Keratinocyte (primary cell): ENCODE results near the gene SLC23A2. TPM values are rescaled to one million over a fixed set of nuclear protein-coding genes. Genes with fewer than 3 reads are reported as not detected.

Experiments used
- DNase-seq: peaks from one replicate; pipeline ENCODE4 v3.0.0-alpha.2; 2011; ENCODE audit warnings: low read depth, missing footprints, low spot score
- FAIRE-seq: peaks from 2 replicates; lab custom pipeline; 2011; peaks lifted over from hg19 to GRCh38; lab: Jason Lieb, UNC
- H2AFZ ChIP-seq: 2 replicates; pipeline ENCODE4 v1.6.0; 2012; ENCODE audit warnings: low read length, control low read depth, inconsistent platforms; ENCODE audit not compliant: control insufficient read depth
- H3K27ac ChIP-seq: 2 replicates; pipeline ENCODE4 v1.5.1; 2011; ENCODE audit warnings: low read length; ENCODE audit not compliant: control insufficient read depth, insufficient read depth
- H3K27me3 ChIP-seq: 3 replicates; pipeline ENCODE4 v1.6.0; 2011; ENCODE audit warnings: low read length; ENCODE audit not compliant: control insufficient read depth, insufficient read depth; ENCODE audit errors: extremely low read depth
- H3K36me3 ChIP-seq, 2 experiments: 2 replicates in 1 of 2; 3 replicates in 1 of 2; pipeline ENCODE4 v1.5.1; 2011; ENCODE audit warnings: low read length in 2 of 2, mild to moderate bottlenecking in 1 of 2; ENCODE audit not compliant: control insufficient read depth in 2 of 2, insufficient read depth in 2 of 2; ENCODE audit errors: extremely low read depth in 1 of 2
- H3K4me1 ChIP-seq: 3 replicates; pipeline ENCODE4 v1.5.1; 2011; ENCODE audit warnings: low read length; ENCODE audit not compliant: control insufficient read depth, insufficient read depth; ENCODE audit errors: extremely low read depth
- H3K4me2 ChIP-seq: 3 replicates; pipeline ENCODE4 v1.6.0; 2011; ENCODE audit warnings: low read depth, low read length; ENCODE audit not compliant: control insufficient read depth, insufficient read depth; ENCODE audit errors: extremely low read depth
- H3K4me3 ChIP-seq, 3 experiments: fragments of 200-600 bp in 1 of 3; sonication (generic) in 1 of 3; 2 replicates in 2 of 3; 3 replicates in 1 of 3; pipeline ENCODE4 v1.5.1; 2011 to 2016; ENCODE audit warnings: low read length in 3 of 3, mild to moderate bottlenecking in 3 of 3, control low read depth in 2 of 3, inconsistent platforms in 1 of 3, low read depth in 1 of 3, mixed read lengths in 1 of 3, mixed run types in 1 of 3, moderate library complexity in 1 of 3; ENCODE audit not compliant: control insufficient read depth in 2 of 3, insufficient read depth in 2 of 3; ENCODE audit errors: extremely low read depth in 1 of 3
- H3K79me2 ChIP-seq: 2 replicates; pipeline ENCODE4 v1.6.0; 2012; ENCODE audit warnings: low read length; ENCODE audit not compliant: control insufficient read depth, insufficient read depth
- H3K9ac ChIP-seq: 3 replicates; pipeline ENCODE4 v1.6.0; 2011; ENCODE audit warnings: low read length; ENCODE audit not compliant: control insufficient read depth, insufficient read depth; ENCODE audit errors: extremely low read depth
- H3K9me1 ChIP-seq: 3 replicates; pipeline ENCODE4 v1.6.0; 2011; ENCODE audit warnings: low read length; ENCODE audit not compliant: control insufficient read depth, insufficient read depth; ENCODE audit errors: extremely low read depth
- H3K9me3 ChIP-seq: 2 replicates; pipeline ENCODE4 v1.5.1; 2012; ENCODE audit warnings: low read depth, low read length; ENCODE audit not compliant: control insufficient read depth
- H4K20me1 ChIP-seq: 3 replicates; pipeline ENCODE4 v1.6.0; 2011; ENCODE audit warnings: low read length; ENCODE audit not compliant: control insufficient read depth, insufficient read depth; ENCODE audit errors: extremely low read depth
- EZH2 ChIP-seq: IDR thresholded peaks from one replicate; pipeline ENCODE4 v1.6.1; 2012; ENCODE audit warnings: inconsistent platforms, mild to moderate bottlenecking, low read length, moderate library complexity
- dilution Hi-C: fragments of 300-500 bp; cut with MboI; formaldehyde crosslinking; loops from one replicate; pipeline ENCODE4 v1.7.0; 2020; ENCODE audit warnings: low sequenced_read_pairs; ENCODE audit not compliant: extremely low pct_ligation_motif_present
- polyA plus RNA-seq, 5 experiments: library from polyadenylated mRNA; depleted of rRNA in 3 of 5; stranded (reverse) in 3 of 5; stranded (forward) in 1 of 5; unstranded in 1 of 5; fragments of >200 nt; gene quantifications; 1 replicate in 1 of 5; 2 replicates in 3 of 5; 3 replicates in 1 of 5; pipeline versions ENCODE4 v1.2.1 to v1.2.3, GENCODE V29; 2011 to 2012; ENCODE audit warnings: missing spikeins in 2 of 5, low read depth in 1 of 5, low replicate concordance in 1 of 5
- TF ChIP-seq, protein P1 (sequence below), 3 experiments: IDR thresholded peaks in 1 of 3; conservative IDR thresholded peaks in 1 of 3; optimal IDR thresholded peaks in 1 of 3; 2 replicates in 2 of 3; 3 replicates in 1 of 3; pipeline versions ENCODE3 to v1.5.1; 2011; ENCODE audit warnings: low read length in 3 of 3, mild to moderate bottlenecking in 3 of 3, moderate library complexity in 2 of 3, control low read depth in 1 of 3, inconsistent platforms in 1 of 3; ENCODE audit not compliant: insufficient read depth in 2 of 3; ENCODE audit errors: extremely low read depth in 1 of 3

SLC23A2 gene
- polyA plus RNA-seq, 1 donor (not counting 4 experiments of a cell fraction or from before 2014, with no cell fraction given), result 13.4 TPM

DNA sequence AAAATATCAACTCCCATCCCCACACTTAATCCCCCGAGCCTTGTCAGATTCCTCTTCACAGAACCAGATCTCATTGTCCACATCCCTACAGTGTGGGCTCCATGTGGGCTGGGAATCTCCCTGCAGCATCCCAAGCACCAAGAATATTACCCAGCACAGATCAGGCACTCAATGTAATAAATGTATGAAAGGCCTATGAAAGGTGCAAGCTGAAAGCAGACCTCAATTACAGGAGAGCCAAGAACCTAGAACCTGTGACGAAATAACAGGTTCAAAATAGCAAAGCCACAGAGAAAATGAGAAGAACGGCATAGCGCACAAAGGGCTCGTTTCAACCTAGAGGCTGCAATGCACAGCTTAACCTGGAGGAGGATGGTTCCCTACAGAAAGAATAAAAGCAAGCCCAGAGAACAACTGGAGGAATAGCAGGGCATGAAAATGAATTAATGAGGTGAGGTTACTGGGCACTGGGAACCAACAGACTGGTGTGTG, 3.1 kb downstream of the SLC23A2 start:
- FAIRE-seq (no peak), DNase-seq (no peak)
- dilution Hi-C loops, result no loop called here

GRCh38 chr20:4997222-4997621, 4.1 kb downstream of the SLC23A2 start:
- TF ChIP-seq, protein P1, sequence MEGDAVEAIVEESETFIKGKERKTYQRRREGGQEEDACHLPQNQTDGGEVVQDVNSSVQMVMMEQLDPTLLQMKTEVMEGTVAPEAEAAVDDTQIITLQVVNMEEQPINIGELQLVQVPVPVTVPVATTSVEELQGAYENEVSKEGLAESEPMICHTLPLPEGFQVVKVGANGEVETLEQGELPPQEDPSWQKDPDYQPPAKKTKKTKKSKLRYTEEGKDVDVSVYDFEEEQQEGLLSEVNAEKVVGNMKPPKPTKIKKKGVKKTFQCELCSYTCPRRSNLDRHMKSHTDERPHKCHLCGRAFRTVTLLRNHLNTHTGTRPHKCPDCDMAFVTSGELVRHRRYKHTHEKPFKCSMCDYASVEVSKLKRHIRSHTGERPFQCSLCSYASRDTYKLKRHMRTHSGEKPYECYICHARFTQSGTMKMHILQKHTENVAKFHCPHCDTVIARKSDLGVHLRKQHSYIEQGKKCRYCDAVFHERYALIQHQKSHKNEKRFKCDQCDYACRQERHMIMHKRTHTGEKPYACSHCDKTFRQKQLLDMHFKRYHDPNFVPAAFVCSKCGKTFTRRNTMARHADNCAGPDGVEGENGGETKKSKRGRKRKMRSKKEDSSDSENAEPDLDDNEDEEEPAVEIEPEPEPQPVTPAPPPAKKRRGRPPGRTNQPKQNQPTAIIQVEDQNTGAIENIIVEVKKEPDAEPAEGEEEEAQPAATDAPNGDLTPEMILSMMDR (optimal IDR thresholded peaks at IDR 0.05 in 1 of 3, IDR thresholded peaks at IDR 0.05 in 1 of 3, conservative IDR thresholded peaks at IDR 0.05 in 1 of 3; ENCODE audit: extremely low read depth in 1 of 3, insufficient read depth in 2 of 3, low read length in 3 of 3), result no peak
- no peak for TF ChIP-seq EZH2
- Histone ChIP-seq H3K27me3 (no peaks in the 10 kb centered on the region), H3K9ac (no peak overlapping the region), H3K36me3 (no peaks in the 10 kb centered on the region), H3K9me1 (no peaks in the 10 kb centered on the region), H4K20me1 (no peaks in the 10 kb centered on the region), H3K27ac (no peak overlapping the region), H3K4me1 (peaks cover 17% of the 10 kb centered on the region), H3K4me3 (no peak overlapping the region), H3K79me2 (peaks cover 37% of the 10 kb centered on the region), H3K9me3 (no peaks in the 10 kb centered on the region), H2AFZ (no peak overlapping the region), H3K4me2 (no peak overlapping the region)
- DNase-seq (no peak), FAIRE-seq (no peak)
- dilution Hi-C loops, result no loop called here

More for the DNA sequence above, 3.1 kb downstream of the SLC23A2 start:
- TF ChIP-seq, protein P1 (optimal IDR thresholded peaks at IDR 0.05 in 1 of 3, IDR thresholded peaks at IDR 0.05 in 1 of 3, conservative IDR thresholded peaks at IDR 0.05 in 1 of 3; ENCODE audit: extremely low read depth in 1 of 3, insufficient read depth in 2 of 3, low read length in 3 of 3), result peak in 2 of 3 experiments; percentile 28
- TF ChIP-seq EZH2, result no peak
- Histone ChIP-seq H3K4me1 (peaks cover 17% of the 10 kb centered on the region), H2AFZ (no peak overlapping the region), H3K79me2 (peaks cover 37% of the 10 kb centered on the region), H3K4me3 (no peak overlapping the region), H3K27ac (no peak overlapping the region), H3K36me3 (no peaks in the 10 kb centered on the region), H3K9me1 (no peaks in the 10 kb centered on the region), H3K9me3 (no peaks in the 10 kb centered on the region), H3K9ac (no peak overlapping the region), H3K27me3 (no peaks in the 10 kb centered on the region), H4K20me1 (no peaks in the 10 kb centered on the region), H3K4me2 (no peak overlapping the region)
